Activated naive CD4-positive, alpha-beta T cell treated with Interleukin-2 at 50 U/mL for 16 hours (primary cell): ENCODE data around the gene USP34.
A peak's percentile ranks its signal among the peaks of the same experiment; 100 is the strongest.
"Not testable (repeated sequence)": the region's sequence is repeated elsewhere in the genome, so short reads cannot be mapped to it uniquely, and the experiment has no call there.

ENCODE experiments used
- DNase-seq: peaks from one replicate; pipeline ENCODE4 v3.0.0-alpha.2; 2020

The USP34 gene

GRCh38 chr2:61235716-61236115 lies 235.2 kb downstream of the USP34 start:
- no peak for DNase-seq

- peak; percentile 7 for DNase-seq
Measured at GRCh38 chr2:61233581-61233980, 237.3 kb downstream of the USP34 start.

- no peak for DNase-seq
Measured at GRCh38 chr2:61229936-61230335, 241.0 kb downstream of the USP34 start.

GRCh38 chr2:61222567-61222966 lies 248.3 kb downstream of the USP34 start:
- no peak for DNase-seq

GRCh38 chr2:61221819-61222218 lies 249.1 kb downstream of the USP34 start:
- DNase-seq = no peak

- no peak for DNase-seq
Measured at GRCh38 chr2:61220768-61221167, 250.1 kb downstream of the USP34 start.

- DNase-seq = no peak
Measured at GRCh38 chr2:61218817-61219170, 252.1 kb downstream of the USP34 start.

GRCh38 chr2:61218076-61218816 lies 252.6 kb downstream of the USP34 start:
- no peak for DNase-seq

GRCh38 chr2:61214171-61214570 lies 256.7 kb downstream of the USP34 start:
- DNase-seq = no peak

- DNase-seq = no peak
Measured at GRCh38 chr2:61210332-61210981, 260.4 kb downstream of the USP34 start.

GRCh38 chr2:61205132-61205531 lies 265.8 kb downstream of the USP34 start:
- DNase-seq = no peak

- no peak for DNase-seq
Measured at GRCh38 chr2:61196671-61197070, 274.2 kb downstream of the USP34 start.

GRCh38 chr2:61194646-61195045 lies 276.2 kb downstream of the USP34 start:
- not testable (repeated sequence) for DNase-seq

- DNase-seq = no peak
Measured at GRCh38 chr2:61193670-61194561, 277.0 kb downstream of the USP34 start.

- no peak for DNase-seq
Measured at GRCh38 chr2:61187085-61187484, 283.8 kb downstream of the USP34 start.

- no peak for DNase-seq
Measured at GRCh38 chr2:61185231-61185728, 285.6 kb downstream of the USP34 start.

- DNase-seq = no peak
Measured at GRCh38 chr2:61184263-61184662, 286.6 kb downstream of the USP34 start.

- no peak for DNase-seq
Measured at GRCh38 chr2:61183795-61184194, 287.1 kb downstream of the USP34 start.

GRCh38 chr2:61182059-61182383 lies 288.9 kb downstream of the USP34 start:
- DNase-seq = no peak

- no peak for DNase-seq
Measured at GRCh38 chr2:61181382-61182058, 289.4 kb downstream of the USP34 start.

GRCh38 chr2:61180686-61181085 lies 290.2 kb downstream of the USP34 start:
- no peak for DNase-seq

GRCh38 chr2:61179701-61180639 lies 290.9 kb downstream of the USP34 start:
- DNase-seq = no peak
